AG04450 (cell line): ENCODE data around the gene KLHL17. TPM values are rescaled to one million over a fixed set of nuclear protein-coding genes. Genes with fewer than 3 reads are reported as not detected.

ENCODE experiments used
- CTCF ChIA-PET: fragments of 300-600, 350-600 bp; formaldehyde crosslinking; extraction: SDS; loops from one replicate; lab custom pipeline; 2022; ENCODE audit warnings: antibody characterized with exemption, inconsistent platforms; lab: Charles Lee
- POLR2A ChIA-PET: fragments of 350-600 bp; formaldehyde crosslinking; extraction: SDS; loops from one replicate; lab custom pipeline; 2021; ENCODE audit warnings: antibody characterized with exemption, inconsistent platforms; lab: Yijun Ruan, JAX
- DNase-seq: peaks from one replicate; pipeline ENCODE4 v3.0.0-alpha.2; 2011; ENCODE audit warnings: low read depth, low spot score
- H3K27ac ChIP-seq: one replicate; pipeline ENCODE4 v1.5.1; 2012; ENCODE audit warnings: low read depth, low read length, control low read depth
- H3K27me3 ChIP-seq: one replicate; pipeline ENCODE4 v1.6.0; 2012; ENCODE audit warnings: low read length; ENCODE audit not compliant: control insufficient read depth, insufficient read depth
- H3K4me3 ChIP-seq: 2 replicates; pipeline ENCODE4 v1.5.1; 2011; ENCODE audit warnings: mild to moderate bottlenecking, low read depth, low read length, control low read depth
- H3K9me3 ChIP-seq: 2 replicates; pipeline ENCODE4 v1.5.1; 2012; ENCODE audit warnings: low read length; ENCODE audit not compliant: control insufficient read depth, insufficient read depth
- polyA plus RNA-seq: library from polyadenylated mRNA; depleted of rRNA; stranded (reverse); fragments of >200 nt; gene quantifications from 2 replicates; pipeline ENCODE4 v1.2.3, GENCODE V29; 2011
- TF ChIP-seq, protein P1 (sequence below): IDR thresholded peaks from 2 replicates; pipeline ENCODE4 v1.5.1; 2011; ENCODE audit warnings: low read depth, low read length, control low read depth, inconsistent platforms

KLHL17 gene
- polyA plus RNA-seq, 1 experiment, result 5.5 TPM

DNA sequence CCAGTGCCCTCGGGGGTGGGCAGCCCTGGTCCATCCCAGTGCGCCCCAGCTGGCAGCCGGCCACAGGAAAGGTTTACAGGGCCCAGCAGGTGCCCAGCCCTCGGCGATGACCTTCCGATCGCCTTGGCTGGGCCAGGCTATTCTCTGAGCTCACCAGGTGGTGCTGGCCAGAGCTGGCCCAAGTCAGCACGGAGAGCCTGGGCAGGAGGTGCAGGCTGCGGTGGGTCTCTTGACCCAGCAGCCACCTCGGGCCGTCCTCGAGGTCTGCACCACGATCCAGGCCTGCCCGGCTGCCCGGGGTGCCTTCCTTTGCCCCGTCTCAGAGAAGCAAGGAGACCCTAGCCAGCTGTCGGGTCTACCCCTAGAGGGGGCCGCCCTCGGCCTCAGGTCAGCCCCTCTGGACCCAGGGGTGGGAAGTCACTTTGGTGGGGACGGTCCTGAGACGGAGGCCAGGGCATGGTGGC lies 21.1 kb downstream of the KLHL17 start:
- H3K27ac ChIP-seq, result no peak overlapping the region
- H3K27me3 ChIP-seq, result peaks cover 35% of the 10 kb centered on the region
- POLR2A ChIA-PET, result no interaction called here
- CTCF ChIA-PET, result interaction anchor here (1.3 kb wide), 1 partner anchor 83 kb away, joined by 4 read pairs; no protein-coding TSS in a partner anchor
- peaks cover 9% of the 10 kb centered on the region; the same call in 1 of the 2 replicates for H3K9me3 ChIP-seq
- DNase-seq, result no peak
- TF ChIP-seq, protein P1, sequence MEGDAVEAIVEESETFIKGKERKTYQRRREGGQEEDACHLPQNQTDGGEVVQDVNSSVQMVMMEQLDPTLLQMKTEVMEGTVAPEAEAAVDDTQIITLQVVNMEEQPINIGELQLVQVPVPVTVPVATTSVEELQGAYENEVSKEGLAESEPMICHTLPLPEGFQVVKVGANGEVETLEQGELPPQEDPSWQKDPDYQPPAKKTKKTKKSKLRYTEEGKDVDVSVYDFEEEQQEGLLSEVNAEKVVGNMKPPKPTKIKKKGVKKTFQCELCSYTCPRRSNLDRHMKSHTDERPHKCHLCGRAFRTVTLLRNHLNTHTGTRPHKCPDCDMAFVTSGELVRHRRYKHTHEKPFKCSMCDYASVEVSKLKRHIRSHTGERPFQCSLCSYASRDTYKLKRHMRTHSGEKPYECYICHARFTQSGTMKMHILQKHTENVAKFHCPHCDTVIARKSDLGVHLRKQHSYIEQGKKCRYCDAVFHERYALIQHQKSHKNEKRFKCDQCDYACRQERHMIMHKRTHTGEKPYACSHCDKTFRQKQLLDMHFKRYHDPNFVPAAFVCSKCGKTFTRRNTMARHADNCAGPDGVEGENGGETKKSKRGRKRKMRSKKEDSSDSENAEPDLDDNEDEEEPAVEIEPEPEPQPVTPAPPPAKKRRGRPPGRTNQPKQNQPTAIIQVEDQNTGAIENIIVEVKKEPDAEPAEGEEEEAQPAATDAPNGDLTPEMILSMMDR, result no peak
- H3K4me3 ChIP-seq, result no peak overlapping the region

DNA sequence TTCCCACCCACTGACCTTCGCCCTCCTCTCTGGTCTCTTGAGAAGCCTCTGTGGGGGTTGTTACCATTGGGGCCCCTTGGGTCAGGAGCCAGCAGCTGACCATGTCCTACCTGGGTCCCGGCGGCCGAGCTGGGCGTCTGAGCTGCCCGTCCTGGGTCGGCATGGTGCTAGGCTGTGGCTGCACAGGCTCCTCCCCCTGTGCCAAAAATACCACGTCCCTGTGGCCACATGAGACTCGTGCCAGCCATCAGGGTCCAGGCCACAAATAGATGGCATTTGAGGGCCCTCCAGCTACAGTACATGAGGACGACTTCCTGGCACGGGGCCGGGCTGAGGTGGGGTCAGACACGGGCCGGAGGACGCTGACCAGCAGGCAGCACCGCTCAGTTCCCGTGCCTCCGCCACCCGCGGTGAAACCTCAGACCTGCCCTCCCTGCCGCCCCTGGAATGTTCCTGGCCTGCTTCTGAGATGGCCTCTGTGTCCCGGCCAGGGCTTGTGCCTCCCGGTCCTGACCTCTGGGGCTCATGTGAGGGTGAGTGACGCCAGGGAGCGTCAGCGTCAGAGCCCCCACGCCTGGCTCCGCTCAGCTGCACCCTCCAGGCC lies 21.7 kb downstream of the KLHL17 start, which contains the start of gene PERM1:
Gene PERM1 (minus strand): TSS at position 139 of the 604 bp plus-strand sequence. CDS start 1,064 bp downstream, outside the sequence.
- TF ChIP-seq, protein P1, result no peak
- ChIA-PET CTCF (interaction anchor here (1.1 to 1.9 kb wide), 4 partner anchors 20 to 140 kb away, joined by 3 to 13 read pairs (median 4); no protein-coding TSS in a partner anchor), POLR2A (no interaction called here)
- Histone ChIP-seq H3K27ac (no peak within 1 kb of the TSS), H3K27me3 (peaks cover 35% of the 10 kb centered on the region), H3K4me3 (no peak within 1 kb of the TSS), H3K9me3 (peaks cover 9% of the 10 kb centered on the region; the same call in 1 of the 2 replicates)
- no peak for DNase-seq

DNA sequence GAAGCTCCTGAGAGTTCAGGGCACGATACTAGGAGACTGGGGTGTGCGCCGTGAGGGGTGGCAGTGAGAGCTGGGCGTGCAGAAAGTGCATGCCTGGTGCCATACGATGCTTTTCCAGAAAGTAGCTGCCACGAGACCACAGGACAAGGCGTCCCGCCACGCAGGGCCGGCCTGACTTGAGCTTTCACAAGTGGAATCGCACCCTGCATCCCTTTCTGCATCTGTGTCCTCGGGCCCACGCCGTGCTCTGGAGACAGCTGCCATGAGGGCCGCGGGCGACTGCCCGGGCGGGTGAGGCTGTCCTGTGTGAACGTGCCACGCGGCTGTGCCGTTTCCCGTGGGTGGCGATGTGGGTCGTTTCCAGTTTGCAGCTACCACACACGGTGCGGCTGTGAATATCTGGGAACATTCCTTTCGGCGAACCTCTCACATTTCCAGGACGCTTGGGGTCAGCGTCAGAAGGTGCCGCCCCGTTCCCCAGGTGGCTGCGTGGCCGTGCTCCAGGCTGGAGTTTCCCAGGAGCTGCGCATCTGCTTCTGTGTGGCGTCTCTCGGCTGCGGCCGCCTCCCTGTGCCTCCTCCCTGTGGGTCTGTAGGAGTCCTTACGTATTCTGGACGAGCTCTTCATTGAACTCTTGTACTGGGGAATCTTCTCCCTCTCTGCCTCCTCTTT lies 22.5 kb downstream of the KLHL17 start:
- ChIA-PET CTCF (interaction anchor here (0.5 to 2.1 kb wide), 10 partner anchors 11 to 310 kb away, joined by 3 to 13 read pairs (median 3); no protein-coding TSS in a partner anchor), POLR2A (no interaction called here)
- no peak for DNase-seq
- Histone ChIP-seq H3K27me3 (peaks cover 35% of the 10 kb centered on the region), H3K9me3 (peaks cover 9% of the 10 kb centered on the region; the same call in 1 of the 2 replicates), H3K27ac (no peak overlapping the region), H3K4me3 (no peak overlapping the region)
- TF ChIP-seq, protein P1, result no peak

DNA sequence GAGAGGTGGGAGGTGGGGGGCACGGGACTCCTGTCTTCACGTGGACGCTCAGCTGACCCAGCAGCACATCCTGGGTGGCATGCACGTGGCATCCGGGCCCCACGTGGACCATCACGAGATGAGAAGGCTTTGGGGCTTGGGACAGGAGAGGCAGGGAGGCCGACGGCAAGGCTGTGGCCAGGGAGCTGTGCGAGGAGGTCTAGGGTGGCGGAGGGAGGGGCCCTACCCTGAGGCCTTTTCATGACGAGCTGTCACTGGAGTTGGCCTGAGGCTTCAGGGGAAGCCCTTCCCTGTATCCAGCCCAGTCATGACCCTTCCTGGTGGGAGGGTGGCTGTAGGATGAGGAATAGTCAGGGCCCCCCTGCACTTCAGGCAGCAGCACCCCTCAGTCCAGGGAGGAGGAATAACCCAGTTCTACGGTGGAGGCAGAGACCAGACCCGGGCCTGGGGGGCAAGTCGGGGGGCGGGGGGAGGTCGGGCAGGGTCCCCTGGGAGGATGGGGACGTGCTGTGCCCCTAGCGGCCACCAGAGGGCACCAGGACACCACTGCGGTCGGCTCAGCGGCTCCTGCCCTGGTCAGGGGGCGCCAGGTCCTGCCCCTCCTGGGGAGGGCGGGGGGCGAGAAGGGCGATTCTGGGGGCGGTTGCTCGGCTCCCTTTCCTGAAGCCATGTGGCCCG lies 23.6 kb downstream of the KLHL17 start:
- peak overlapping the region; percentile 17 for H3K4me3 ChIP-seq

More for the DNA sequence above, 23.6 kb downstream of the KLHL17 start:
- H3K27me3 ChIP-seq, result peaks cover 35% of the 10 kb centered on the region
- no peak overlapping the region for H3K27ac ChIP-seq
- TF ChIP-seq, protein P1, result peak; percentile 78
- no peak for DNase-seq
- ChIA-PET POLR2A (no interaction called here), CTCF (interaction anchor here (0.5 to 2.1 kb wide), 22 partner anchors 8 to 309 kb away, joined by 3 to 15 read pairs (median 4); partner anchors contain the start of gene NOC2L)
- H3K9me3 ChIP-seq, result no peaks in the 10 kb centered on the region; the same call in 1 of the 2 replicates
